Tibial nerve (tissue), 4 donors: ENCODE measurements around the gene TMEM131L. TPM values are rescaled to one million over a fixed set of nuclear protein-coding genes. Genes with fewer than 3 reads are reported as not detected.
"Not testable (repeated sequence)": the region's sequence is repeated elsewhere in the genome, so short reads cannot be mapped to it uniquely, and the experiment has no call there.

ENCODE experiments used
- DNase-seq, 2 donors: peaks; one replicate each; pipeline ENCODE4 v3.0.0-alpha.2; 2019; ENCODE audit warnings: low spot score in 2 of 2
- H3K27ac ChIP-seq, 4 donors: fragments of 200-600 bp; sonication (generic) in 3 of 4; one replicate each; pipeline ENCODE4 v1.5.1; 2017 to 2019; ENCODE audit warnings: mild to moderate bottlenecking in 1 of 4
- H3K27me3 ChIP-seq, 2 donors: fragments of 200-600 bp; sonication (generic) in 1 of 2; one replicate each; pipeline versions ENCODE4 v1.5.1 to v1.6.0; 2017 to 2019
- H3K36me3 ChIP-seq, 3 donors: fragments of 200-600 bp; sonication (generic); one replicate each; pipeline ENCODE4 v1.5.1; 2018 to 2019
- H3K4me1 ChIP-seq, 4 donors: fragments of 200-600 bp; sonication (generic) in 3 of 4; one replicate each; pipeline ENCODE4 v1.5.1; 2017 to 2019
- H3K4me3 ChIP-seq, 4 donors: fragments of 200-600 bp; sonication (generic) in 3 of 4; one replicate each; pipeline ENCODE4 v1.5.1; 2017 to 2019; ENCODE audit warnings: mild to moderate bottlenecking in 1 of 4, moderate library complexity in 1 of 4
- H3K9me3 ChIP-seq, 4 donors: fragments of 200-600 bp; sonication (generic) in 3 of 4; one replicate each; pipeline ENCODE4 v1.5.1; 2017 to 2019
- EP300 ChIP-seq, 2 donors: sonication (generic); formaldehyde crosslinking; IDR thresholded peaks; one replicate each; pipeline ENCODE4 v1.6.1; 2017; ENCODE audit warnings: antibody characterized with exemption in 2 of 2, mild to moderate bottlenecking in 1 of 2
- POLR2A ChIP-seq, 2 donors: fragments of 450-650 bp; IDR thresholded peaks; one replicate each; pipeline ENCODE4 v1.6.1; 2017; ENCODE audit warnings: antibody characterized with exemption in 2 of 2, mild to moderate bottlenecking in 2 of 2, moderate library complexity in 2 of 2
- WGBS, 2 donors: methylation state at CpG; one replicate each; pipeline ENCODE4 v1.1.5; 2018; 5-methylcytosine and 5-hydroxymethylcytosine counted together
- total RNA-seq, 4 donors: library from RNA; depleted of rRNA; stranded (reverse); fragments of >200 nt; gene quantifications; one replicate each; pipeline ENCODE4 v1.1.0, GENCODE V29; 2016
- TF ChIP-seq, protein P1 (sequence below), 5 experiments: fragments of 200-600 bp in 3 of 5; fragments of 450-650 bp in 2 of 5; sonication (generic) in 3 of 5; IDR thresholded peaks; one replicate each; pipeline ENCODE4 v1.5.1; 2016 to 2019; ENCODE audit warnings: antibody characterized with exemption in 5 of 5, mild to moderate bottlenecking in 3 of 5, moderate library complexity in 2 of 5

Gene TMEM131L
- total RNA-seq, 4 donors from 2014 or later: 8.7 to 19.9 (median 12.1) TPM

GRCh38 chr4:153663667-153664066 lies 197.5 kb downstream of the TMEM131L start:
- TF ChIP-seq POLR2A (IDR thresholded peaks at IDR 0.05) (no peak), EP300 (IDR thresholded peaks at IDR 0.05) (no peak)
- TF ChIP-seq, protein P1, sequence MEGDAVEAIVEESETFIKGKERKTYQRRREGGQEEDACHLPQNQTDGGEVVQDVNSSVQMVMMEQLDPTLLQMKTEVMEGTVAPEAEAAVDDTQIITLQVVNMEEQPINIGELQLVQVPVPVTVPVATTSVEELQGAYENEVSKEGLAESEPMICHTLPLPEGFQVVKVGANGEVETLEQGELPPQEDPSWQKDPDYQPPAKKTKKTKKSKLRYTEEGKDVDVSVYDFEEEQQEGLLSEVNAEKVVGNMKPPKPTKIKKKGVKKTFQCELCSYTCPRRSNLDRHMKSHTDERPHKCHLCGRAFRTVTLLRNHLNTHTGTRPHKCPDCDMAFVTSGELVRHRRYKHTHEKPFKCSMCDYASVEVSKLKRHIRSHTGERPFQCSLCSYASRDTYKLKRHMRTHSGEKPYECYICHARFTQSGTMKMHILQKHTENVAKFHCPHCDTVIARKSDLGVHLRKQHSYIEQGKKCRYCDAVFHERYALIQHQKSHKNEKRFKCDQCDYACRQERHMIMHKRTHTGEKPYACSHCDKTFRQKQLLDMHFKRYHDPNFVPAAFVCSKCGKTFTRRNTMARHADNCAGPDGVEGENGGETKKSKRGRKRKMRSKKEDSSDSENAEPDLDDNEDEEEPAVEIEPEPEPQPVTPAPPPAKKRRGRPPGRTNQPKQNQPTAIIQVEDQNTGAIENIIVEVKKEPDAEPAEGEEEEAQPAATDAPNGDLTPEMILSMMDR (IDR thresholded peaks at IDR 0.05): no peak
- H3K9me3 ChIP-seq: peaks cover 0 to 10% (median 0%) of the 10 kb centered on the region in 4 donors
- no peaks in the 10 kb centered on the region for H3K27me3 ChIP-seq

GRCh38 chr4:153666505-153666904 lies 200.3 kb downstream of the TMEM131L start:
- not testable (repeated sequence) for DNase-seq, H3K27me3 ChIP-seq, H3K36me3 ChIP-seq, H3K27ac ChIP-seq, H3K4me1 ChIP-seq, H3K4me3 ChIP-seq, H3K9me3 ChIP-seq
- WGBS, 2 donors: 70 to 76% methylated on average over 1 of the region's 1 CpG

More at GRCh38 chr4:153663667-153664066, 197.5 kb downstream of the TMEM131L start:
- no peak for DNase-seq
- WGBS, 2 donors: 75 to 81% methylated on average over 1 of the region's 1 CpG
- no peak overlapping the region for H3K4me3 ChIP-seq
- H3K4me1 ChIP-seq: peaks cover 0 to 5% (median 0%) of the 10 kb centered on the region in 4 donors
- no peak overlapping the region for H3K27ac ChIP-seq
- H3K36me3 ChIP-seq: no peaks in the 10 kb centered on the region

- no peaks in the 10 kb centered on the region for H3K27me3 ChIP-seq
- H3K4me3 ChIP-seq: no peak overlapping the region
- H3K27ac ChIP-seq: no peak overlapping the region
- no peaks in the 10 kb centered on the region for H3K4me1 ChIP-seq
- 85 to 87% methylated on average over 2 of the region's 2 CpGs for WGBS, 2 donors
- TF ChIP-seq, protein P1 (IDR thresholded peaks at IDR 0.05): no peak
- TF ChIP-seq POLR2A (IDR thresholded peaks at IDR 0.05): no peak
- DNase-seq: no peak
- peaks cover 0 to 18% (median 0%) of the 10 kb centered on the region in 4 donors for H3K9me3 ChIP-seq
- H3K36me3 ChIP-seq: no peaks in the 10 kb centered on the region
Observed at GRCh38 chr4:153668647-153669046, 202.5 kb downstream of the TMEM131L start.

GRCh38 chr4:153669838-153670237 lies 203.7 kb downstream of the TMEM131L start:
- no peak for DNase-seq
- H3K4me3 ChIP-seq: no peak overlapping the region
- no peaks in the 10 kb centered on the region for H3K4me1 ChIP-seq
- no peak overlapping the region for H3K27ac ChIP-seq
- TF ChIP-seq, protein P1 (IDR thresholded peaks at IDR 0.05): no peak
- no peak for TF ChIP-seq POLR2A (IDR thresholded peaks at IDR 0.05)
- TF ChIP-seq EP300 (IDR thresholded peaks at IDR 0.05): no peak
- H3K9me3 ChIP-seq: peaks cover 0 to 27% (median 0%) of the 10 kb centered on the region in 4 donors
- no peaks in the 10 kb centered on the region for H3K36me3 ChIP-seq
- 70 to 74% methylated on average over 3 of the region's 3 CpGs for WGBS, 2 donors
- H3K27me3 ChIP-seq: no peaks in the 10 kb centered on the region

DNA sequence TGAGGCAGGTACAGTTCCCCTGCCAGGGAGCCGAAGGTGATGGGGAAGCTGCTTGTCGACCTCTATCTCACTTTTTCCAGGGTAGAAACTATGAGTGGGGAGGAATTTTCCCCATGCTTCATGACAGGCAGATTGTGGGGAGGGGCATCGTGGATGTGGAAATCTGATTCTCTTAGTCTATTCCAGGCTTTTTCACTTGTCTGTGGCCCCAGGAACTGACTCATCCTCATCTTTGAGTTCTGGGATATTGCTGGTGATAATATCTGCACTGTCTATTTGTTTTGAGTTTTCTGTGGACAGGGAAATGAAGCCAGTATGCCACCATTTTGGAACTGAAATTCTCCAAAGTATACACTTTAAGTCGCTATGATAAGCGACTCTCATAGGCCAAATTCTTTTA lies 210.3 kb downstream of the TMEM131L start:
- Histone ChIP-seq H3K27me3 (no peaks in the 10 kb centered on the region), H3K36me3 (no peaks in the 10 kb centered on the region), H3K27ac (no peak overlapping the region), H3K9me3 (peaks cover 0 to 35% (median 0%) of the 10 kb centered on the region in 4 donors), H3K4me1 (no peaks in the 10 kb centered on the region), H3K4me3 (no peak overlapping the region)
- WGBS, 2 donors: 76 to 86% methylated on average over 5 of the region's 5 CpGs
- TF ChIP-seq POLR2A (IDR thresholded peaks at IDR 0.05) (no peak), EP300 (IDR thresholded peaks at IDR 0.05) (no peak)
- TF ChIP-seq, protein P1 (IDR thresholded peaks at IDR 0.05): no peak
- DNase-seq: no peak

GRCh38 chr4:153676984-153677383 lies 210.8 kb downstream of the TMEM131L start:
- peaks cover 0 to 32% (median 0%) of the 10 kb centered on the region in 4 donors for H3K9me3 ChIP-seq
- H3K27me3 ChIP-seq: no peaks in the 10 kb centered on the region
- no peak overlapping the region for H3K4me3 ChIP-seq
- no peaks in the 10 kb centered on the region for H3K4me1 ChIP-seq
- WGBS, 2 donors: 35 to 40% methylated on average over 1 of the region's 1 CpG
- TF ChIP-seq EP300 (IDR thresholded peaks at IDR 0.05): peak in 1 of 2 donors; percentile 45
- TF ChIP-seq POLR2A (IDR thresholded peaks at IDR 0.05): no peak
- no peak for DNase-seq
- no peaks in the 10 kb centered on the region for H3K36me3 ChIP-seq
- no peak overlapping the region for H3K27ac ChIP-seq
